Right lung (tissue), 5 donors: Measurements from ENCODE around the gene UBR4. TPM values are rescaled to one million over a fixed set of nuclear protein-coding genes. Genes with fewer than 3 reads are reported as not detected.

Source experiments
- DNase-seq, 2 donors: peaks; one replicate each; pipeline ENCODE4 v3.0.0-alpha.2; 2013
- polyA plus RNA-seq, 5 donors: library from polyadenylated mRNA; unstranded; fragments of 120-200 nt; gene quantifications; one replicate each; pipeline versions ENCODE4 v1.2.1 to v1.2.3, GENCODE V29; 2013; ENCODE audit warnings: inconsistent platforms in 1 of 5, low replicate concordance in 1 of 5; ENCODE audit not compliant: insufficient read length in 5 of 5, insufficient read depth in 1 of 5

Gene UBR4
- polyA plus RNA-seq, 5 donors = 90.8 to 116 (median 102) TPM

- no peak for DNase-seq
Measured at GRCh38 chr1:19057784-19058475, 152.1 kb downstream of the UBR4 start.

DNA sequence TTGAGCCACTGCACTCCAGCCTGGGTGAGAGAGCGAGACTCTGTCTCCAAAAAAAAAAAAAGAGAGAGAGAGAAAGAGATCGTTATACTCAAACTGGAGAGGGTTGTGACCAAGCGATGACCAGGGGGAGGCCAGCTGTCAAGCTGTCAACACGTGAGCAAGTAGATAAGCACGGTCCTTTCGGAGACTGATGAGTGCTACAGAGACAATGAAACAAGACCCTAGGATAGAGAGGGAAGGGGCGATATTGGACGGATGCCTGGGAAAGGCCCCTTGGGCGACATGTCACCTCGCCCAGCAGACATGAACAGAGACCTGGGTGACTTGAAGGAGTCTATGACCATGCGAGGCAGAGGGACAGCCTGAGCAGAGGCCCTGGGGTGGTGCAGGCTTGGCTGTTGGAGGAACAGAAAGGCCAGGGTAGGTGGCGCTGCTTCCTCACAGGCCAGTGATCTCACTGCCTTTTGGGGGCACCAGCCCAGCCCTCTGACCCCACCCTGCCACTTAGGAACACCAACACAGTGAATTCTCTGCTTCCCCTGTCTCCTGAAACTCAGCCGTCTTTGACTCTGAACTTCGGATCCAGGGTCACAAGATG, 152.8 kb downstream of the UBR4 start:
- DNase-seq = no peak

GRCh38 chr1:19055701-19056100, 154.4 kb downstream of the UBR4 start:
- DNase-seq = no peak

DNA sequence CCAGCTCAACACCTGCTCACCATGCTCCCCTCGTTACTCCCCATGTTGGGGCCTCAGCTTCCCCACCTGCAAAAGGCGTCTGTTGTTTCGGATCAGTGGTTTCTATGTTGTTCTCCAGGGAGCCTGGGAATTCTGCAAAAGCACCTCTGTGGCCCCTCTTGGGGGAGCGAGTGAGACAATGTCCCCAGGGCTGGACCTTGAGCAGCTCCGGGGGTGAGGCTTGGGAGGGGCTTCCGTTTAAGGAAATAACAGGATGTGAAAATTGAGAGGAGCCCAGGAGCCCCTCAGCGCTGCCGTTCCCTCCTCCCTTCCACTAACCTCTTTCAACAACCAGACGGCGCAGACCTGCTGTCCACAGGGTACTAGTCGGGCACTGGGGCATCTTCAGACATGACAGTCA, 155.1 kb downstream of the UBR4 start:
- no peak for DNase-seq

DNA sequence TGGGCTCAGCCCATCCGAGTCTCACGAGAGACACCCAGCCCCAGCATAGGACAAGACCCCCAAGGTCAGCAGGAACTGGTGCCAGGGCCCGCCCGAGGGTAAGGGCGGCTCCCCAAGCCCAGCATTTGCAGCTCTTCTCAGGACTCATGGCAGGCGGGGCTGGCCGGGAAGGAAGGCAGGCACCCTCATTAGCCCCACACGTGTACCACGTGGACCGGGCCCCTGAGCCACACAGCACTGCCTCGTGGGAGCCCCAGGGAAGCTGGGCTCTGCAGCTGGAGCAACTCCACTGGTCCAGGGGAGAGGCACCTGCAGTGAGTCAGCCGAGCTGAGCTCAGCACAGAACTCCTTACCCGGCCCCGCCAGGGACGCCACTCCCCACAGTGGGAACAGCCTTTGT, 155.8 kb downstream of the UBR4 start:
- no peak for DNase-seq

DNA sequence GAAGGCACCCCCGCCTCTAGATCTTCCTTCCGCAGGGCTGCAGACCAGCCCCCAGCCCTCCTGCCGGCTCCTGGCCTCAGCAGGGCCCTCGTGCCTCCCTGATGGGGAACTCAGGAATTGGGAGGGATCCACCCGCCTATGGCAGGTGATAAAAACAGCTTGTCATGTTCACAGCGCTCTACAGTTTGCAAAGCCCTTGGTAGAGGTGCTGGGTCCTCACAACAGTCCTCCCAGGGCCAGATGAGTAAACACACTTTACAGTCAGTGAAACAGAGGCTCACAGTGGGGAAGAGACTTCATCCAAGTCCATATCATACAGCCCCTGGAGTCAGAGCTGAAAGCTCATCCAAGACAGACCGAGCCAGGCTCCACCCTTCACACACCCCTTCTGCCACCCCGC, 156.6 kb downstream of the UBR4 start:
- DNase-seq = no peak

DNA sequence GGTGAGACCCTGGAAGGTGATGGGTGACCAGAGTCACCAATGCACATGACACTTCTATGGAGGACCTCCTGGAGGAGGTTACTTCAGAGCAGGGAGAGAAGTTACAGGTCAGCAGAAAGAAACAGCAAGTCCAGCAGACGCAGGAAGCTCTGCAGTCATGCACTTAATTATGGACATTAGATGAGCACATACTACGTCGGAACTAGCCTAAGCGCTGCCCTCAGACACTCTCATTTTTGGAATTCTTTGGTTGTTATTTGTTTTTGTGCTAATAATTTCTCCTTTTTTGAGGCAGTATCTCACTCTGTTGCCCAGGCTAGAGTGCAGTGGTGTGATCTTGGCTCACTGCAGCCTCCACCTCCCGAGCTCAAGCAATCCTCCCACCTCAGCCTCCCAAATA, 160.3 kb downstream of the UBR4 start:
- DNase-seq = no peak

GRCh38 chr1:19049128-19049768, 160.8 kb downstream of the UBR4 start:
- no peak for DNase-seq

GRCh38 chr1:19046972-19047731, 162.9 kb downstream of the UBR4 start:
- DNase-seq = no peak

DNA sequence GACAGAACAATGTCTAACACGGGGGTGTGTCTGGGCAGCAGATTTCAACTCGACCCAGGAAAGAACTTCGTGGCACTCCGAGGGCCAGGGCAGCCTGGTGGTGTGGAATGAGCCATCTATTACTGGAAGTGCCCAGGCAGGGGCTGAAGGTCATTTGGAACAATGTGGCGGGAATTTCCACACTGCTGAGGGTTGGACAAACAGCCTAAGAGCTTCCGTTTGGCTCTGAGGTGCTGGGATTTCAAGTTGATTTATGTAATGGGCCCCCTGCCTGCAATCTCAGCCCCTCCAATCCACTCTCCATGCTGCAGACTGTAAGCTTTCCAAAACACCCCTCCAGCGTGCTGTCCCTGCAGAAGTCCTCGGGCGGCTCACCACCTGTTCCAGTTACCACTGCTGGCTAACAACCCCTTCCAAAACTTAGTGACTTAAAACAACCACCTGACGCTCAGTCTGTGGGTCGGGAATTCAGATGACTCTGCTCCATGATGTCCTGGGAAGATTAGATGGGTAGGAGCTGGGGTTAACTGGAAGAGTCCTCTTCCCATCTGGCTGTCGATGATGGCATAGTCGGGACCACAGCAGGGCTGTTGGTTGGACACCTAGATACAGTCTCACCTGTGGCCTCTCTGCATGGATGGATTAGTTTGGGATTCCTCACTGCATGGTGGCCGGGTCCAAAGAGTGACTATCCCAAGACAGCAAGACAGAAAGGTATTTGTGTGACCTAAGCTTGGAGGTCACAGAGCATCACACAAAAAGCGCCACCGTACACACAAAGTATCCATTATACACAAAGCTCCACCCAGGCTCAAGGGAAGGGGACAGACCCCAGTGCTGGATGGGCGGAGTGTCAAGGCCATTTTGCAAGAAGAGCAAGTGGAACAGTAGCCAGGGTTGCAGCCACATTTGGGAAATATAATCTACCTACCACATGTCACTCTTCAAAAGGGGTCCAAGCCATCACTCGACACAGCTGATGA, 163.9 kb downstream of the UBR4 start:
- no peak for DNase-seq

GRCh38 chr1:19044975-19045831, 164.9 kb downstream of the UBR4 start:
- no peak for DNase-seq

- no peak for DNase-seq
Measured at GRCh38 chr1:19044471-19044870, 165.6 kb downstream of the UBR4 start.

- DNase-seq = no peak
Measured at GRCh38 chr1:19043579-19044443, 166.3 kb downstream of the UBR4 start.

GRCh38 chr1:19042675-19043578, 167.1 kb downstream of the UBR4 start:
- DNase-seq = no peak

DNA sequence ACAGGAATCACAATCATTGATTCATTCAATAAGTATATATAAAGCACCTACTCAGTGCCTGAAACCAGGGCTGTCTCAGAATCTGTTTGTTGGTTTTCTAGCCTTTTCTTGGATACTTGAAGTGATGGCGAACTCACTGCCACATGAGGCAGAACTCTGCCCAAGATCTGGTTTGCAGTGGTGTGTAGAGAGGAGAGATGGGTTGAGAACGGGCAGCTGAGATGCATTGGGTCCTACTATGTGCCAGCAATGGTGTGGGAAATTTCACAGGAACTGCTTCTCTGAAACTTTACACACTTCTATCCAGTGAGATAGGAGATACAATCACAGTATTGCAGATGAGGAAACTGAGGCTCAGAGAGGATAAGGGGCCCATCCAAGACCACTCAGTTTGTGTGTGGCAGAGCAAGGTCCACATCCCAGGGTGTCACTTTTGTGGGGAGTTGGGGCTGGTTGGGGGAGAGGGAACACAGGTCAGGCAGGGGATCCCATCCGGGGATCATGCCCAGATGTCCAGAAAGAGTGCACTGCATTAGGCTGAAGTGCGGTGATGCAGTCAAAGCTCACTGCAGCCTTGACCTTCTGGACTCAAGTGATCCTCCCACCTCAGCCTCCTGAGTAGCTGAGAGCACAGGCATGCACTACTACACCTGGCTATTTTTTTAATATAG, 169.9 kb downstream of the UBR4 start:
- no peak for DNase-seq

DNA sequence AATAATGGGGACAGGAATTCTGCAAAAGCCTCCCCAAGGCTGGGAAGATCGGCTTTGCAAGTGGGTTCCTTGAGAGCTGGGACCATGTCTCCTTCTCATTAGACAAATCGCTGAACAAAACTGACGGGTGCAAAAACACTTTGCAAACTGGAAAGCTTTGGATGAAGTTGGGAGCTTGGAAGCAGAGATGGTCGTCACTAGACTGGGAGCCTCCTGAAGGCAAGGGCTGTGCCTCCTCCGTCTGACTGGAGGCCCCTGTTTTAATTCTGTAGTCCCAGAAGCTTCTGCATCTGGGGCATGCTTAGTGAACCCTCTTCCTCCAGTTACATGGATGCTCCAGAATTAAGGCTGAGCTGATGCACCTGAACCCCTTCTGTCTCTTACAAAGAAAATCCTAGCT, 171.3 kb downstream of the UBR4 start:
- DNase-seq = no peak

GRCh38 chr1:19038096-19038495, 172.0 kb downstream of the UBR4 start:
- DNase-seq = no peak

DNA sequence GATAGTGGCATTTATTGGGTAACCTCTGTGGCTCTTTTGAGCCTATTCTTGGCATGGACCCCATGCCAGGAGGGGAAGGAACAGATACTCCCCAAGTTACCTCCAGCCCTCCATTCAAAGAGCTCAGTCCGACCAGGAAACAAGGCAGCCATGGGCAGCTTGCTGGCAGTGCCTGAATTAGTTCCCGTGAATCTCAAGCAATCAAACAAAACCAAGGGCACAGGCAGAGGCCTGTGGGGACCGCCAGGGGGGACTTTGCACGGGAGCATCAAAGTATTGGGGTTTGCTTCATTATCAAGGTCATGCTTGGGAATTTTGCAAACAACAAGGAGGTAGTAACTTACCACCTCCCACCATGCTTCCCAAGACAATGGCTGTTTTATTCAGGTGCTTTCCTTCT, 172.4 kb downstream of the UBR4 start:
- no peak for DNase-seq
